GM19035 (cell line): ENCODE results near the gene RPL7A.
"Not testable (repeated sequence)": the region's sequence is repeated elsewhere in the genome, so short reads cannot be mapped to it uniquely, and the experiment has no call there.

Source experiments
- ATAC-seq: cut with Tn5 transposase; IDR thresholded peaks from one replicate; pipeline ENCODE4 v1.9.1; 2021; ENCODE audit not compliant: unreplicated experiment

The RPL7A gene

GRCh38 chr9:133366435-133366834 lies 18.4 kb downstream of the RPL7A start:
- no peak for ATAC-seq

GRCh38 chr9:133367221-133367620 lies 19.2 kb downstream of the RPL7A start:
- ATAC-seq: no peak

- no peak for ATAC-seq
Measured at GRCh38 chr9:133367778-133368177, 19.8 kb downstream of the RPL7A start.

GRCh38 chr9:133368249-133368881 lies 20.3 kb downstream of the RPL7A start:
- no peak for ATAC-seq

- ATAC-seq: no peak
Measured at GRCh38 chr9:133369422-133369821, 21.4 kb downstream of the RPL7A start.

GRCh38 chr9:133369933-133370332 lies 21.9 kb downstream of the RPL7A start:
- ATAC-seq: no peak

GRCh38 chr9:133370685-133371084 lies 22.7 kb downstream of the RPL7A start:
- no peak for ATAC-seq

GRCh38 chr9:133371261-133371711 lies 23.3 kb downstream of the RPL7A start:
- ATAC-seq: no peak

GRCh38 chr9:133372144-133372543 lies 24.1 kb downstream of the RPL7A start:
- no peak for ATAC-seq

- ATAC-seq: no peak
Measured at GRCh38 chr9:133374612-133375115, 26.6 kb downstream of the RPL7A start.

GRCh38 chr9:133375116-133375723 lies 27.2 kb downstream of the RPL7A start:
- ATAC-seq: peak; percentile 7

- ATAC-seq: peak; percentile 89
Measured at GRCh38 chr9:133375724-133376654, 28.0 kb downstream of the RPL7A start, which contains the start of the genes STKLD1 and SURF4. Gene STKLD1, plus strand, starts transcription at chr9:133376366. Its CDS starts 108 bp downstream, at chr9:133376474. Gene SURF4, minus strand, starts transcription at chr9:133376060. Its CDS starts 91 bp downstream, at chr9:133375969.

GRCh38 chr9:133377280-133377679 lies 29.3 kb downstream of the RPL7A start:
- not testable (repeated sequence) for ATAC-seq

- ATAC-seq: no peak
Measured at GRCh38 chr9:133377721-133378216, 29.8 kb downstream of the RPL7A start.

- ATAC-seq: no peak
Measured at GRCh38 chr9:133378408-133378962, 30.5 kb downstream of the RPL7A start.

GRCh38 chr9:133379153-133380086 lies 31.4 kb downstream of the RPL7A start:
- no peak for ATAC-seq

- ATAC-seq: no peak
Measured at GRCh38 chr9:133380734-133381133, 32.7 kb downstream of the RPL7A start.

GRCh38 chr9:133382507-133383141 lies 34.6 kb downstream of the RPL7A start:
- ATAC-seq: no peak

- ATAC-seq: no peak
Measured at GRCh38 chr9:133383438-133383837, 35.4 kb downstream of the RPL7A start.
